ENCODE data around the gene NCLN. TPM values are rescaled to one million over a fixed set of nuclear protein-coding genes. Genes with fewer than 3 reads are reported as not detected.

Gene NCLN
- total and polyA plus RNA-seq, 8 donors = 16.7 to 381 (median 50.4) TPM

DNA sequence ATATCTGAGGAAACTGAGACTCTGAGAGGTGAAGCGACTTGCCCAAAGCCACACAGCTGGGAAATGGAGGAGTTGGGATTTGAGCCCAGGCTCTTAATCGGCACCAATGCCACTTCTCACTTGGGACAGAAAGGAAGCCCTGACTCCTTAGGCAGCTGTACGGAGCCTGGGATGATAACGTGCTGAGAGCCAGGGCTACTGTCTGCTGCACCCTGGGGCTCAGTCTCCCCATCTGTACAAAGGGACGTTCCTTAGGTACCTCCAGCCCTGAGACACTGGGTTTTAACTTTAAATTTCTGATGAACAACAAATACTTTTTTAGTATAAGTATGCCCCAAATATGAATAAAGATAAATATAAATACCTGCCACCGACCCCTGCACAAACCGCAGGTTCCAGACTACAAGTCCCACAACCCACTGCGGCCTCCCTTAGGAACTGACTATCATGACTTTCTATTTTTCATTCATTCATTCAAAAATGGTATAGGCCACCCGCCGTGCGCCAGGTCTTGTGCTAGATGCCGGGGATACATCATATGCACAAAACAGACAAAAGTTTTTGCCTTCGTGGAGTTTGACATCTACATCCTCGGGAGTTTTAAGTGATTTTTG, 776 bp upstream of the NCLN start:
- Histone ChIP-seq H3K4me3 (peak overlapping the region; percentile 71 to 99 (median 92)), H3K27ac (peak overlapping the region in 4 of 5 donors; percentile 83 to 89 (median 84)), H3K36me3 (peaks cover 0 to 9% (median 0%) of the 10 kb centered on the region in 4 donors), H3K9me3 (no peaks in the 10 kb centered on the region), H3K27me3 (no peaks in the 10 kb centered on the region), H3K4me1 (peaks cover 28 to 63% (median 50%) of the 10 kb centered on the region in 4 donors)
- TF ChIP-seq EP300 (IDR thresholded peaks at IDR 0.05) (no peak), POLR2AphosphoS5 (IDR thresholded peaks at IDR 0.05) (no peak)
- DNase-seq = peak in 1 of 2 donors; percentile 73
- intact Hi-C loops (cut with DNase I; ENCODE audit: low total_unique reads) = no loop called here
- WGBS, 5 donors = 12 to 16% (median 14%) methylated on average over 14 of the region's 14 CpGs

DNA sequence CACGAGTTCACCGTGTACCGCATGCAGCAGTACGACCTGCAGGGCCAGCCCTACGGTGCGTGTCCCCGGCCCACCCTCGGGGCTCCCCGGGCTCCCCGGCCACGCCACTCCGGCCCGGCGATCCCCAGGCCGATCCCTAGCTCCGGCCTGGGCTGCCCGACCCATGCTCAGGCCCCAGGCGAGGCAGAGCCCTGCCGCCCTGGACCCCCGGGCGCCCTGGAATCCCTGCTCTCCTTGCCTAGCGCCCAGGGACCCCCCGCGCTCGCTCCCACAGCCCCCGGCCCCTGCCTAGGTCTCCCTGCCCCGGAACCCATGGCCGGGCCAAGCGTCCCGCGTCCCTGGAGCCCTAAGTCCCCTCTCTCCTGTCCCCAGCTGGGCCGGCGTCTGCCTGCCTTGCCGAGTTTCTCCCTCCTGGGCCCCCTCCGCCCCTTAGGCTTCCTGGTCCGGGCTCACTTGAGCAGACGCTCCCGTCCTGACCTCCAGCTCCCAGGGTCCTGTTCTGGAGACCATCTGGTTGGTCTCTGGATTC, 494 bp downstream of the NCLN start:
- H3K9me3 ChIP-seq = no peaks in the 10 kb centered on the region
- H3K27ac ChIP-seq = peak overlapping the region; percentile 70 to 89 (median 83)
- intact Hi-C loops (cut with DNase I; ENCODE audit: low total_unique reads) = no loop called here
- H3K4me3 ChIP-seq = peak overlapping the region; percentile 71 to 99 (median 92)
- TF ChIP-seq, protein P1, sequence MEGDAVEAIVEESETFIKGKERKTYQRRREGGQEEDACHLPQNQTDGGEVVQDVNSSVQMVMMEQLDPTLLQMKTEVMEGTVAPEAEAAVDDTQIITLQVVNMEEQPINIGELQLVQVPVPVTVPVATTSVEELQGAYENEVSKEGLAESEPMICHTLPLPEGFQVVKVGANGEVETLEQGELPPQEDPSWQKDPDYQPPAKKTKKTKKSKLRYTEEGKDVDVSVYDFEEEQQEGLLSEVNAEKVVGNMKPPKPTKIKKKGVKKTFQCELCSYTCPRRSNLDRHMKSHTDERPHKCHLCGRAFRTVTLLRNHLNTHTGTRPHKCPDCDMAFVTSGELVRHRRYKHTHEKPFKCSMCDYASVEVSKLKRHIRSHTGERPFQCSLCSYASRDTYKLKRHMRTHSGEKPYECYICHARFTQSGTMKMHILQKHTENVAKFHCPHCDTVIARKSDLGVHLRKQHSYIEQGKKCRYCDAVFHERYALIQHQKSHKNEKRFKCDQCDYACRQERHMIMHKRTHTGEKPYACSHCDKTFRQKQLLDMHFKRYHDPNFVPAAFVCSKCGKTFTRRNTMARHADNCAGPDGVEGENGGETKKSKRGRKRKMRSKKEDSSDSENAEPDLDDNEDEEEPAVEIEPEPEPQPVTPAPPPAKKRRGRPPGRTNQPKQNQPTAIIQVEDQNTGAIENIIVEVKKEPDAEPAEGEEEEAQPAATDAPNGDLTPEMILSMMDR (IDR thresholded peaks at IDR 0.05) = no peak
- no peak for TF ChIP-seq EP300 (IDR thresholded peaks at IDR 0.05)
- TF ChIP-seq POLR2A (IDR thresholded peaks at IDR 0.05) = no peak
- no peak for TF ChIP-seq POLR2AphosphoS5 (IDR thresholded peaks at IDR 0.05)
- peaks cover 0 to 11% (median 4%) of the 10 kb centered on the region in 4 donors for H3K36me3 ChIP-seq
- H3K27me3 ChIP-seq = no peaks in the 10 kb centered on the region
- peak in 1 of 2 donors; percentile 43 for DNase-seq
- peaks cover 28 to 68% (median 51%) of the 10 kb centered on the region in 4 donors for H3K4me1 ChIP-seq
- 0 to 1% (median 1%) methylated on average over 15 to 38 of the region's 38 CpGs for WGBS, 5 donors

DNA sequence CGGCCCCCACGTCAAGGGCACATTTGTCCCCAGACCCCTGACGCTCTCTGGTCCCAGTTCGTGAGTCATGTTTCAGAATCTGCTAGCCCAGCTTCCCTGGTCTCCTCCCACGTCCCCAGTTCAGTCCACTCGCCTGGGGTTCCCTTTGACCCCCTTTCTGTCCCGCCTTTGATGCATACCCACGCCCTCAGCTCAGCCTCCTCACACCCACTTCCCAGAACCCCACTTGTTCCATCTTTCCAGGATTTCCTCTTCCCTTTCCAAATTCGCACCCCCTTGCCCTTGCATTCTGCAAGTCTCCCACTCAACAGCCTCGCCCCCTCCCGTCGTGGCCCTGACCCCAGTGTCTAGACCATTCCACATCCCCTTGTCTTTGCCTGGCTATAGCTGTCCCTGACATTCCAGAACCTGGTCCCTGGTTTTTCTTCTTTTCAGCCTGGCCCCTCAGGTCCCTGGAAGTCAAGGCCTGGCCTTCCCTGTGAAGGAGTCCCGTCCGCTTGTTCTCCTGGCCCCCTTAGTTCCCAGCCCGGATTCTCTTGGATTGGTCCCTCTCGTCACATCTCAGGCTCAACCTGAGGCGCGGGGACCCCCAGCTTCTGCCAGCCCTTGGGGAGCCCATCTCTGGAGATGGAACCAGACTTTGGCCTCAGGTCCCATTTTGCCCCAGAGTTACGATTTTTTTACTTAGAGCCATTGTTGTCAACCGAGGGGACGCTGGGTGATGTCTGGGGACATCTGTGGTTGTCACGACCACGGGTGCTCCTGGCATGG, 1.3 kb downstream of the NCLN start:
- Histone ChIP-seq H3K36me3 (peaks cover 0 to 16% (median 7%) of the 10 kb centered on the region in 4 donors), H3K9me3 (no peaks in the 10 kb centered on the region), H3K27ac (peak overlapping the region in 1 of 5 donors; percentile 83), H3K27me3 (no peaks in the 10 kb centered on the region), H3K4me1 (peaks cover 28 to 68% (median 51%) of the 10 kb centered on the region in 4 donors), H3K4me3 (peak overlapping the region; percentile 71 to 99 (median 92))
- WGBS, 5 donors = 51 to 60% (median 59%) methylated on average over 20 to 23 of the region's 23 CpGs
- no peak for DNase-seq
- intact Hi-C loops (cut with DNase I; ENCODE audit: low total_unique reads) = no loop called here
- TF ChIP-seq POLR2AphosphoS5 (IDR thresholded peaks at IDR 0.05) (no peak), POLR2A (IDR thresholded peaks at IDR 0.05) (no peak), EP300 (IDR thresholded peaks at IDR 0.05) (no peak)
- TF ChIP-seq, protein P1 (IDR thresholded peaks at IDR 0.05) = no peak

DNA sequence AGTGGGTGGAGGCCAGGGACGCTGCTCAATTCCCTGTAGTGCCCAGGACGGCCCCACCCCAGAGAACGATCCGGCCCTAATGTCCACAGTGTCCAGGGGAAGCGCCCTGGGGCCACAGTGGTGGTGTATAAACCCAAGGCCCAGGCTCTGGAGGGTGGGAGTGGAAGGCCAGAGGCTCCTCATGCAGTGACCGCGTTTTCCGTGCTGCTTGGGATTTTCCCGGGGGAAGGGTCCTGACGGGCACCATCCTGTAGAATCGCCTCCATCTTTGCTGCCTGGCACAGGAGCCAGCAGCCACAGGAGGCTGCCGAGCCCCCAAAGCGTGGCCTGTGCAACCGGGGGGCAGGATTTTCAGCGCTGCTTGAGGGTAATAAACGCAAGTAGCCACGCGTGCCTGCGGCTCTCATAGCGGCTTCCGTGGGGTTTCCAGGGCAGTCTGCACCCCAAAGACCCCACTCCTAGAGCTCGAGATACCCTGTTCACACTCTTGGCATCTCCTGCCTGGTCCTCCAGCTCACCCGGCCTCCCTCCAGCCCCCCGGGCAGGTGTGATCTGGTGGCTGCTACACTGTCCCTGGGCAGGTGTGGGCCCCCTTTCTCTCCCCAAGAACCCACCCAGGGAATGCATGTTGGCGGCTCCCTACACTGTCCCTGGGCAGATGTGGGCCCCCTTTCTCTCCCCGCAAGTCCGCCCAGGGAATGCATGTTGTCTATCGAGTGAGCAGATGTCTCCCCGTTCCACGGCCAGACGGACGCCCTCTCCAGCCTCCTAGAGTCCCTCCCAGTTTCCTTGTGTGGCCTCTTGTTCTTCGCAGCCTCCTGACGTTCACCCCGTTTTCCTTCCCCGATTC, 2.2 kb downstream of the NCLN start:
- H3K36me3 ChIP-seq = peaks cover 0 to 22% (median 13%) of the 10 kb centered on the region in 4 donors
- WGBS, 5 donors = 76 to 88% (median 88%) methylated on average over 30 to 36 of the region's 36 CpGs
- H3K9me3 ChIP-seq = no peaks in the 10 kb centered on the region
- H3K4me1 ChIP-seq = peaks cover 28 to 64% (median 51%) of the 10 kb centered on the region in 4 donors
- no peak for TF ChIP-seq EP300 (IDR thresholded peaks at IDR 0.05)
- TF ChIP-seq POLR2AphosphoS5 (IDR thresholded peaks at IDR 0.05) = no peak
- TF ChIP-seq, protein P1 (IDR thresholded peaks at IDR 0.05) = no peak
- H3K27ac ChIP-seq = peak overlapping the region in 2 of 5 donors; percentile 62 to 72
- H3K4me3 ChIP-seq = peak overlapping the region in 2 of 4 donors; percentile 87 to 99
- intact Hi-C loops (cut with DNase I; ENCODE audit: low total_unique reads) = no loop called here
- DNase-seq = no peak
- H3K27me3 ChIP-seq = no peaks in the 10 kb centered on the region

Data from stomach (tissue), 9 donors.